ENCODE results near the gene MRPL18.
A peak's percentile ranks its signal among the peaks of the same experiment; 100 is the strongest.

The MRPL18 gene

GRCh38 chr6:159772196-159772595, 18.1 kb upstream of the MRPL18 start:
- ATAC-seq (ENCODE audit: insufficient read depth, low read depth), result no peak
- no peaks in the 10 kb centered on the region for H3K27me3 ChIP-seq (ENCODE audit: insufficient read depth, low read length, poor library complexity)
- H4K20me1 ChIP-seq (ENCODE audit: insufficient read depth, low read length), result peaks cover 6% of the 10 kb centered on the region; the same call in 1 of the 2 replicates
- H3K4me1 ChIP-seq (ENCODE audit: insufficient read depth, low read length), result no peaks in the 10 kb centered on the region
- H2AFZ ChIP-seq (ENCODE audit: low read depth, low read length), result no peak overlapping the region
- DNase-seq, result no peak
- H3K4me3 ChIP-seq (ENCODE audit: low read depth in 1 of 2, low read length in 2 of 2), result no peak overlapping the region
- no peak overlapping the region for H3K9ac ChIP-seq (ENCODE audit: low read depth, low read length)
- peaks cover 14% of the 10 kb centered on the region; the same call in 1 of the 2 replicates for H3K79me2 ChIP-seq (ENCODE audit: insufficient read depth, low read length)
- H3K36me3 ChIP-seq (ENCODE audit: insufficient read depth, low read length), result peaks cover 93% of the 10 kb centered on the region
- H3K9me3 ChIP-seq (ENCODE audit: insufficient read depth, low read length, severe bottlenecking), result no peaks in the 10 kb centered on the region
- H3K4me2 ChIP-seq (ENCODE audit: insufficient read depth, low read length), result no peak overlapping the region
- no peak overlapping the region for H3K27ac ChIP-seq (ENCODE audit: low read length)
- TF ChIP-seq EZH2 (IDR thresholded peaks at IDR 0.05; ENCODE audit: borderline replicate concordance, low read depth, low read length, severe bottlenecking), result no peak
- no peak for TF ChIP-seq CTCF (IDR thresholded peaks at IDR 0.05; ENCODE audit: borderline replicate concordance, extremely low read depth, low read length, poor library complexity, severe bottlenecking)

DNA sequence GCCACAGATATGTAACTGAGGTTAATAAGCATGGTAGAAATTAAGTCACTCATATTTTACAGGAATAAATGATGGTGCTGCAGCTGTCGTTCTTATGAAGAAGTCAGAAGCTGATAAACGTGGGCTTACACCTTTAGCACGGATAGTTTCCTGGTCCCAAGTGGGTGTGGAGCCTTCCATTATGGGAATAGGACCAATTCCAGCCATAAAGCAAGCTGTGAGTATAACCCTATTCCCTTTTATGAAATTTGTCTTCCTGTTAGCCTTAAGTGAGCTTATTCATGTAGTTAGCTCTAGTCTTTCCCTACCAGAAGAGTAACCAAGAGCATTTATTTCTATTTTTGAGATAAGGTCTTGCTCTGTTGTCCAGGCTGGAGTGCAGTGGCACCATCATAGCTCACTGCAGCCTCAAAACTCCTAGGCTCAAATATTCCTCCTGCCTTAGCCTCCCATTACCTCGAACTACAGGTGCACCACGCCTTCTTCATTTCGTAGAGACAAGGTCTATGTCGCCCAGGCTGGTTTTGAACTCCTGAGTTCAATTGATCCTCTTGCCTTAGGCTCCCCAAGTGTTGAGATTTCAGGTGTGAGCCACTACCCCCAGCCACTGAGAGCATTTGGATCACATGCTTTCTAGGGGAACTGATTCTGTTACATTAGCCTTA, 12.9 kb upstream of the MRPL18 start:
- no peak for TF ChIP-seq EZH2 (IDR thresholded peaks at IDR 0.05; ENCODE audit: borderline replicate concordance, low read depth, low read length, severe bottlenecking)
- no peak for TF ChIP-seq CTCF (IDR thresholded peaks at IDR 0.05; ENCODE audit: borderline replicate concordance, extremely low read depth, low read length, poor library complexity, severe bottlenecking)
- H3K27ac ChIP-seq (ENCODE audit: low read length), result no peak overlapping the region
- no peak overlapping the region for H3K4me2 ChIP-seq (ENCODE audit: insufficient read depth, low read length)
- no peaks in the 10 kb centered on the region for H3K27me3 ChIP-seq (ENCODE audit: insufficient read depth, low read length, poor library complexity)
- H4K20me1 ChIP-seq (ENCODE audit: insufficient read depth, low read length), result peaks cover 19% of the 10 kb centered on the region; the same call in 1 of the 2 replicates
- no peak overlapping the region for H2AFZ ChIP-seq (ENCODE audit: low read depth, low read length)
- ATAC-seq (ENCODE audit: insufficient read depth, low read depth) (peak; percentile 30), DNase-seq (no peak)
- no peak overlapping the region for H3K9ac ChIP-seq (ENCODE audit: low read depth, low read length)
- peaks cover 1% of the 10 kb centered on the region; the same call in 1 of the 2 replicates for H3K4me1 ChIP-seq (ENCODE audit: insufficient read depth, low read length)
- peaks cover 98% of the 10 kb centered on the region for H3K36me3 ChIP-seq (ENCODE audit: insufficient read depth, low read length)
- H3K4me3 ChIP-seq (ENCODE audit: low read depth in 1 of 2, low read length in 2 of 2), result no peak overlapping the region
- peaks cover 26% of the 10 kb centered on the region for H3K79me2 ChIP-seq (ENCODE audit: insufficient read depth, low read length)
- no peaks in the 10 kb centered on the region for H3K9me3 ChIP-seq (ENCODE audit: insufficient read depth, low read length, severe bottlenecking)

- Histone ChIP-seq H3K27ac (ENCODE audit: low read length) (no peak overlapping the region), H3K4me2 (ENCODE audit: insufficient read depth, low read length) (no peak overlapping the region), H3K9ac (ENCODE audit: low read depth, low read length) (no peak overlapping the region), H3K27me3 (ENCODE audit: insufficient read depth, low read length, poor library complexity) (no peaks in the 10 kb centered on the region), H3K4me3 (ENCODE audit: low read depth in 1 of 2, low read length in 2 of 2) (no peak overlapping the region), H4K20me1 (ENCODE audit: insufficient read depth, low read length) (peaks cover 27% of the 10 kb centered on the region; the same call in 1 of the 2 replicates), H3K36me3 (ENCODE audit: insufficient read depth, low read length) (peaks cover 98% of the 10 kb centered on the region), H3K9me3 (ENCODE audit: insufficient read depth, low read length, severe bottlenecking) (no peaks in the 10 kb centered on the region), H2AFZ (ENCODE audit: low read depth, low read length) (no peak overlapping the region), H3K79me2 (ENCODE audit: insufficient read depth, low read length) (peaks cover 34% of the 10 kb centered on the region), H3K4me1 (ENCODE audit: insufficient read depth, low read length) (peaks cover 9% of the 10 kb centered on the region; the same call in 1 of the 2 replicates)
- no peak for TF ChIP-seq CTCF (IDR thresholded peaks at IDR 0.05; ENCODE audit: borderline replicate concordance, extremely low read depth, low read length, poor library complexity, severe bottlenecking)
- no peak for TF ChIP-seq EZH2 (IDR thresholded peaks at IDR 0.05; ENCODE audit: borderline replicate concordance, low read depth, low read length, severe bottlenecking)
- no peak for ATAC-seq (ENCODE audit: insufficient read depth, low read depth)
- no peak for DNase-seq
Measured at GRCh38 chr6:159778131-159778530, 12.1 kb upstream of the MRPL18 start.

All from DND-41 (cell line).